Epithelial cell of esophagus (primary cell): Measurements from ENCODE around the gene RPS27A.
"Not testable (repeated sequence)": the region's sequence is repeated elsewhere in the genome, so short reads cannot be mapped to it uniquely, and the experiment has no call there.

Experiments used
- DNase-seq: peaks from one replicate; pipeline ENCODE4 v3.0.0; 2010; ENCODE audit warnings: low read depth
- H3K4me3 ChIP-seq: 2 replicates; pipeline ENCODE4 v1.5.1; 2011; ENCODE audit warnings: mild to moderate bottlenecking, low read length, control low read depth
- TF ChIP-seq, protein P1 (sequence below): IDR thresholded peaks from 2 replicates; pipeline ENCODE4 v1.5.1; 2011; ENCODE audit warnings: low read depth, mild to moderate bottlenecking, low read length, control low read depth, inconsistent platforms; ENCODE audit not compliant: insufficient read depth; ENCODE audit errors: missing control alignments

Gene RPS27A

DNA sequence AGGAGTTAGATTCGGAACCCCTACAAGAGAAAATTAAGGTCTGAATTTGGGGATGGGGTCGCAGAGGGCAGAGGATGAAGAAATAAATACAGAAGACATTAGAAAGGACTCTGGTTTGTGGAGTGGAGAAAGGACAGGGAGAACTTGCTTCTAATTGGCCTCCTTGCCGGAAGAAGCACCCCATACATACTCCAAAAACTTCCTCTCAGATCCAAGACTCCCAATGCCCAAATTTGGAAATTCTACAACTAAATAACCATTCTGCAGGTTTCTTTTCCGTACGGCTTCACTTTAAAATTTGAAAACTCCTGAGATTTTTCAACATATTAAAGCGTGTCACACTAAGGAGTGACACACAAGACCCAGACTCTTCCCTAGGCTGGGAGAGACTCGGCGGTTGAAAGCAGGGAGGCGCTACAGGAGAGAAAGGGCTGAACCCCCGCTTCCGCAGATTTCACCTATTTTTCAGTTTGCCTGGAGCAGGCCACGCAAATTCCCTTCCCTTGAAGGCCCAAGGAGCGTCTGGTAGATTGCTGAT is 873 bp upstream of the RPS27A start:
- TF ChIP-seq, protein P1, sequence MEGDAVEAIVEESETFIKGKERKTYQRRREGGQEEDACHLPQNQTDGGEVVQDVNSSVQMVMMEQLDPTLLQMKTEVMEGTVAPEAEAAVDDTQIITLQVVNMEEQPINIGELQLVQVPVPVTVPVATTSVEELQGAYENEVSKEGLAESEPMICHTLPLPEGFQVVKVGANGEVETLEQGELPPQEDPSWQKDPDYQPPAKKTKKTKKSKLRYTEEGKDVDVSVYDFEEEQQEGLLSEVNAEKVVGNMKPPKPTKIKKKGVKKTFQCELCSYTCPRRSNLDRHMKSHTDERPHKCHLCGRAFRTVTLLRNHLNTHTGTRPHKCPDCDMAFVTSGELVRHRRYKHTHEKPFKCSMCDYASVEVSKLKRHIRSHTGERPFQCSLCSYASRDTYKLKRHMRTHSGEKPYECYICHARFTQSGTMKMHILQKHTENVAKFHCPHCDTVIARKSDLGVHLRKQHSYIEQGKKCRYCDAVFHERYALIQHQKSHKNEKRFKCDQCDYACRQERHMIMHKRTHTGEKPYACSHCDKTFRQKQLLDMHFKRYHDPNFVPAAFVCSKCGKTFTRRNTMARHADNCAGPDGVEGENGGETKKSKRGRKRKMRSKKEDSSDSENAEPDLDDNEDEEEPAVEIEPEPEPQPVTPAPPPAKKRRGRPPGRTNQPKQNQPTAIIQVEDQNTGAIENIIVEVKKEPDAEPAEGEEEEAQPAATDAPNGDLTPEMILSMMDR: no peak
- no peak for DNase-seq

DNA sequence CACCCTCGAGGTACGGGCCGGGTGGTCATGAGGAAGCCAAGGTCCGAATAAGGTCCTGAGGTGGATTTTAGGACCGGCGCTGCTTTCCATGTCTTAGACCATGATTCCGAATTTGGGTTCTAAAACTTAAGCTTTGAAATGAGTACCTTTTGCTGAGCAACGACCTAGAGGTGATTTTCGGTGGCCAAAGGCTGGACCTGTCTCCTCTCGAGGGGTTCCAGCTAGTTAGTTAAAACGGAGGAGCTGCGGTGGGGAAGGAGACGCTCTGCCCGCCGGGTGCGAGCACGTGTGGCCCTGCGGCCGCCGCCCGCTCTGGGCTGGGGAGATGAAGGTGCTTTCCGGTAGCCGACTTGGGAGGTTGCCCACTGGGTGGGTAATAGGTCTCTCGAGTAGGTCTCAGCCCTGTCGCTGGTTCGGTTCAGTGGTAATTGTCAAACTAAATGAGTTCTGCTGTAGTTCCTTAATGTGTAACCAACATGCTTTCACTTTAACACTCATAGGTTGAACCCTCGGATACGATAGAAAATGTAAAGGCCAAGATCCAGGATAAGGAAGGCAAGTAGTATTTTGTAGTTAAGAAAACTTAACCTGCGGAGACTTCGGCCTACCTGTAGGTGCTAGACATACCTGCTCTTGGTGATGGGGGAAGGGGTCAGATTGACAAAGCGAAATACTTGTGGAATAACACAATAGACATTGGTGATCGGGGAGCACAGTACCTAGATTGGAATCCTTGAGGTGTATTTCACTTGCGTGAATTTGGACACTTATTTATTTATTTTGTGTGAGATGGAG is 572 bp downstream of the RPS27A start:
- TF ChIP-seq, protein P1: no peak
- peak overlapping the region; percentile 96 for H3K4me3 ChIP-seq
- peak; percentile 39 for DNase-seq

More for the DNA sequence above, 873 bp upstream of the RPS27A start:
- peak overlapping the region; percentile 96 for H3K4me3 ChIP-seq

DNA sequence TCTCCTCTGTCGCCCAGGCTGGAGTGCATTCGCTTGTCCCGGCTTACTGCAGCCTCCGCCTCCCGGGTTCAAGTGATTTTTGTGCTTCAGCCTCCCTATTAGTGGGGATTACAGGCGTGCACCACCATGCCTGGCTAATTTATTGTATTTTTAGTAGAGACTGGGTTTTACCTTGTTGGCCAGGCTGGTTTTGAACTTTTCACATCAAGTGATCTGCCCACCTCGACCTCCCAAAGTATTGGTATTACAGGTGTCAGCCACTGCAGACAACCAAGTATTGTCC is 1.1 kb downstream of the RPS27A start:
- no peak for DNase-seq
- peak overlapping the region; percentile 96 for H3K4me3 ChIP-seq
- TF ChIP-seq, protein P1: no peak

DNA sequence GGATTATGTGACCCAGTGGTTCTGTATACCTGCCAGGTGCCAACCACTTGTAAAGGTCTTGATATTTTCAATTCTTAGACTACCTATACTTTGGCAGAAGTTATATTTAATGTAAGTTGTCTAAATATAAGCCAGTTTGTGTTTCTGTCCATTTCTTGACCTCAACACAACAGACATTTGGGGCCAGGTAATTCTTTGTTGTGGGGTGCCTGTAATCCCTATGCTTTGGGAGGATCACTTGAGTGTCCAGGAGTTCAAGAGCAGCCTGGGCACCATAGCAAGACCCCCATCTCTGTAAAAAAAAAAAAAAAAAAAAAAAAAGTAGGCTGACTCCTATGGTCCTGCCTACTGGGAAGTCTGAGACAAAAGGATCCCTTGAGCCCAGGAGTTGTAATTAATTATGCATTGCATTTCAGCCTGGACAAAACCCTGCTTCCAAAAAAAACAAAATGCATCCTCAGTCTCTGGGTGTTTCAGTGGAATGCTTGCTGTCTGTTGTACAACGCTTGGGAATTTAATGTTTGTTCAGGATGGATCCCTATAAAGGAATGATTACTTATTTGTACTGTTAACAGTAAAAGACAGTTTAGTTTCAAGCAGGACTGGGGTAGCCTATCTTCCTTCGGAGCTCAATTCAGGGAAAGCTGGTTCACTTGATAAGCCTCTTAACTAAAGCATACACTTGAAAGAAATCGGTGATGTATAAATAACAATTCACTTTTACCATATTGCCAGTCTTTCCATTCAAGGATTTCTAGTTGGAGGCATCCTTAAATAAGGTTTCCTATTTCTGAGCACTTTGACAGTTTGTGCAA is 3.4 kb downstream of the RPS27A start:
- TF ChIP-seq, protein P1: no peak
- no peak overlapping the region for H3K4me3 ChIP-seq
- DNase-seq: no peak

DNA sequence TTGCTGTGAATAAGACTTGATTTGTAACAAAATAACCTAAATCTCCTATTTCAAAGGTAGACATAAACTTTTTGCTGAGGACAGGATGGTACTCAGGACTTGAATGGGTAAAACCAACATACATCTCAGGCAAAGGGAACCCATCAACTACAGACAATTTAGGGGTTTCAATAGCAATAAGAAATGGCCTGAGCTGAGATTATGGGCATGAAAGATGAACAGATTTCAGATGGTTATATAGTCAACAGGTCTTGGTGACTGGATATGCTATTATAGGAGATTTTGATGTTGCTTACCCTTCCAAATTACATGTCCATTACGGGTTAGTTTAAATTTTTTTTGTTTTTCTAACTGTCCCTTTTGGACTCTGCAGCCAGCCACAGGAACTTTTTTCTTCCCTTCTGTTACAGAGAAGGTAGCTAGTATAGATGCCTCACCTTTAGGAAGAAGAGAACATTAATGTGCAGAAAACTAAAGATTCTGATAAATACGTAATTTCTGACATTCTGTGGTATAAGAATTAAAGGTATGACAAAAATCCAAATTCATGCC is 4.6 kb downstream of the RPS27A start:
- H3K4me3 ChIP-seq: no peak overlapping the region
- TF ChIP-seq, protein P1: no peak
- no peak for DNase-seq

DNA sequence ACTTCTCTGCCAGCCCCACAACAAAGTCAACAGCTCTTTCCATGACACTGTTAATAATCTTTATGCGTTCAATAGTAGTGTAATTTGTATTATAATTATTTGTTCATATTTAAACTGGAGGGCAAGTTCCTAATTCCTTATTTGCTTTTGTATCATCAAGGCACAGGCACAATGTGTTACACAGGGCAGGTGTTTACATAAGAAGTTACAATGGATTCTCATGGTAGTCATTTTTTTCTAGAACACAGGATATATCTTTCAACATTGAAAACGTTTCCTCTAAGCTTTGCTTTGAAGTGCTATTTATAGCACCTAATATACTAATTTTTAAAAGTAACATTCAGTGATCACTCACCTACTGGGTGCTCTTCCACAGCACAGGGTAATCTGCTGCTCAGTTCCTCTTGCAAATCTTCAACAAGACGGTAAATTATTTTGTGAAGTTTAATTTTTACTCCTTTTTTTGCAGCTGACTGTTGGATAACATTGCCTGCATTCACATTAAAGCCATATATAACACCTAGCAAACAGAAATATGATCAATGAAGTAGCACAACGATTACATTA is 7.3 kb downstream of the RPS27A start:
- no peak overlapping the region for H3K4me3 ChIP-seq
- TF ChIP-seq, protein P1: no peak
- DNase-seq: no peak

DNA sequence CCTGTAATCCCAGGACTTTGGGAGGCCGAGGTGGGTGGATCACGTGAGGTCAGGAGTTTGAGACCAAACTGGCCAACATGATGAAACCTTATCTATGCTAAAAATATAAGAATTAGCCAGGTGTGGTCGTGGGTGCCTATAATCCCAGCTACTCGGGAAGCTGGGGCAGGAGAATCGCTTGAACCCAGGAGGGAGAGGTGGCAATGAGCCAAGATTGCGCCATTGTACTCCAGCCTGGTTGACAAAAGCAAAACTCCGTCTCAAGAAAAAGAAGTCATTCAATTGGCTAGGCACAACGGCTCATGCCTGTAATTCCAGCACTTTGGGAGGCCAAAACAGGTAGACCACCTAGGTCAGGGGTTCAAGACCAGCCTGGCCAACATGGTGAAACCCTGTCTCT is 9.1 kb downstream of the RPS27A start:
- not testable (repeated sequence) for DNase-seq, H3K4me3 ChIP-seq
